ENCODE data around the gene CD33.

Gene CD33

DNA sequence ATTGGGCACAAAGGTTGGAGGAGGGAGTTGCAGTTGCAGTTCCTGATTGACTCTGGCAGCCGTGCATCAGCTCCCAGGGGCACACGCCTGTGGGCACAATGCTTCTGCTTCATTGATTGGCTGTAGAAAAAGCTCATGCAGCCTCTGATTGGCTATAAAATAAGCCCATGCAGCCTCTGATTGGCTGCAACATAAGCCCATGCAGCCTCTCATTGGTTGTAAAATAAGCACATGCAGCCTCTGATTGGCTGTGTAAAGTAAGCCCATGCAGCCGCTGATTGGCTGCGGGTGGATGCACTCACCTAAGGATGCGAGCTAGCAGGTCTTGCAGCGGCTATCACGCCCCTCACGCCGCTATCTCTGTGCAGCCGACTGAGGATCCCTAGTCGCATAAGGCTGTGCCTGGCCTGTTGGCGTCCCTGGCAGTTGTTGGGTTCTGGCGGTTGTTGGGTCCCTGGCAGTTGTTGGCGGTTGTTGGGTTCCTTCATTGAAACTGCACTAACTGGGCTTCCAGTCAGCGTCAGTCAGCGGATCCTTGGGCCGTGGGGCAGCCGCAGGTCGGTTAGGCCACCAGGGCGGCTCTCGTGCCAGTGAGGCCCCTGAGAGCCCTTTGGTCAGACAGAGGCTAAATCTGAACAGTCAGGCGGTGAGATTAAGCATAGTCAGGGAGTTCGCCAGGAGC lies 26.0 kb downstream of the CD33 start, which contains the start of gene SIGLECL1:
TSS of gene SIGLECL1 (plus strand) at position 295 of the 682 bp plus-strand sequence. CDS start 12,993 bp downstream, outside the sequence.
- TF ChIP-seq, protein P1, sequence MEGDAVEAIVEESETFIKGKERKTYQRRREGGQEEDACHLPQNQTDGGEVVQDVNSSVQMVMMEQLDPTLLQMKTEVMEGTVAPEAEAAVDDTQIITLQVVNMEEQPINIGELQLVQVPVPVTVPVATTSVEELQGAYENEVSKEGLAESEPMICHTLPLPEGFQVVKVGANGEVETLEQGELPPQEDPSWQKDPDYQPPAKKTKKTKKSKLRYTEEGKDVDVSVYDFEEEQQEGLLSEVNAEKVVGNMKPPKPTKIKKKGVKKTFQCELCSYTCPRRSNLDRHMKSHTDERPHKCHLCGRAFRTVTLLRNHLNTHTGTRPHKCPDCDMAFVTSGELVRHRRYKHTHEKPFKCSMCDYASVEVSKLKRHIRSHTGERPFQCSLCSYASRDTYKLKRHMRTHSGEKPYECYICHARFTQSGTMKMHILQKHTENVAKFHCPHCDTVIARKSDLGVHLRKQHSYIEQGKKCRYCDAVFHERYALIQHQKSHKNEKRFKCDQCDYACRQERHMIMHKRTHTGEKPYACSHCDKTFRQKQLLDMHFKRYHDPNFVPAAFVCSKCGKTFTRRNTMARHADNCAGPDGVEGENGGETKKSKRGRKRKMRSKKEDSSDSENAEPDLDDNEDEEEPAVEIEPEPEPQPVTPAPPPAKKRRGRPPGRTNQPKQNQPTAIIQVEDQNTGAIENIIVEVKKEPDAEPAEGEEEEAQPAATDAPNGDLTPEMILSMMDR (IDR thresholded peaks at IDR 0.05; ENCODE audit: insufficient read depth, missing control alignments): no peak
- no peak for FAIRE-seq

DNA sequence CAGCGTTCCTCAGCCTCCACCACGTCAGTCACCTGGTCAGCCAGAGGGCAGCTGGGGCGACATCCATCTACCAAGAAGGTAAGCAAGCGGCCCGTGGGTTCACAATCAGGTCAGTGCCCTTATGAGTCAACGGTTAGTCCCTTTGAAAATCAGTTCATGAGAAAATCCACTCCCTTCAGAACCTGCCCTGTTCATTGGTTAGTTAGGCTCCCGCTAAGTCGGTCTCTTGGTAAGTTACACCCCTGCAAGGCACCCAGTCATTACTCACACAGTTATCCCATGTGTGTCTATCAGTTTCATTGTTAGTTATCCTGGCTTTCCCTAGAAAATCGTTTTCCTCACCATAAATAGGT lies 26.6 kb downstream of the CD33 start:
- TF ChIP-seq, protein P1 (IDR thresholded peaks at IDR 0.05; ENCODE audit: insufficient read depth, missing control alignments): no peak
- DNase-seq (ENCODE audit: insufficient read length, low spot score): no peak
- FAIRE-seq: no peak

More for the DNA sequence above, 26.0 kb downstream of the CD33 start, which contains the start of gene SIGLECL1:
- DNase-seq (ENCODE audit: insufficient read length, low spot score): no peak

DNA sequence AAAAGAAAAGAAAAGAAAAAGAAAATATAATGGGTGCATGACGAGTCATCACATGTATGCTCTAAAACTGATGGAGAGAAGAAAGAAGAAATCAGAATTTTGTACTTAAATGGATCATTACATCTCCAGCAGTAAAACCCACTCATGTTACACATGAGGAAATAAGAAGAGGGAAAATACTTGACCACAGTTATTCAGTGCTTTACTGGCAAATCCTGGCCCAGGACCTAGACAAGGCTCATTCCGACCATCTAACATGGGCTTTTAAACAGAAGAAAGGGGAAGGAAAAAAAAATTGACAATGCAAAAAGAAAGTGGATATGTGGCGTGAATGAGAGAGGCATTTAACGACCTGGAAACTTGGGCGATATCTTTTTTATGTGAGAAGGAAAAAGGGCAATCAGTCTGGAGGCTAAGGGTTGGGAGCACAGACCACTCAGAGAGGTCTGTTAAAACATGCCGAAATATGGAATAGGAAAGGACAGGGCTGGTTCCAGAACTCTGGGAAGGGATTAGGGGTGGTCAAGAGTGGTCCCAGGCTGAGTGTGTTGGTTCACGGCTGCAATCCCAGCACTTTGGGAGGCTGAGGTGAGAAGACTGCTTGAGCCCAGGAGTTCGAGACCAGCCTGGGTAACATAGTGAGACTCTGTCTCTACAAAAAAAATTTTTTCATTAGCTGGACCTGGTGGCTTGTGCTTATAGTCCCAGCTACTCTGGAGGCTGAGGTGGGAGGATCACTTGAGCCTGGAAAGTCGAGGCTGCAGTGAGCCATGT lies 27.6 kb downstream of the CD33 start:
- DNase-seq (ENCODE audit: insufficient read length, low spot score) (no peak), FAIRE-seq (no peak)
- TF ChIP-seq, protein P1 (IDR thresholded peaks at IDR 0.05; ENCODE audit: insufficient read depth, missing control alignments): no peak

DNA sequence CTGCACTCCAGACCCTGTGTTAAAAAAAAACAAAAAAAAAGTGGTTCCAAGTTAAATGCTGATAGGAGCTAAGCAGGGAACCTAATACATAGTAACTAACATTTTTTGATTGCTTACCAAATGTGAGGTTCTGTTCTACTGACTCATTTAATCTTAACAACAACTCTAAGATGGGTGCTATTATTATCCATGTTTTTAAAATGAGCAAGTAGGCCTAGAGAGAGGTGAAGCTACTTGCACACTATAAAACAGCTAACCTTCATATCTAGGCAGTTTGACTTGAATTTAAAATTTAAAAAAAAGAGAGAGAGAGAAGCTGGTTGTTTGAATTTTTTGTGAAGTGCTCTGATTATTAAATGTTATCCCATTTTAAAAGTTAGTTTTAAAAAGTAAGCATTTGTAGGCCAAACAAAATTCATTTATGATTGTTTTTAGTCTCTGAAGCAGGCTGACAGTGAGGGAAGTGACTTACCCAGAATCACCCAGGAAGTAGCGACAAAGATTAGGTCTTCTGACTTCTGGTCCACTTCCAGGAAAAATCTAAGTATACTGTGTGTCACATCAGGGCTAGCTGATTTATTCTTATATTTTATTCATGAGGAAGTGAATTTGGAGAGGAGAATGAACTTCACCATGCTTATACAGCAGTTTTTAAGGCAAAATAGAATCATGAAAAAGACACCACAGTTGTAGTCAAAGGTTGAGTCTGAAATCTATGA lies 28.4 kb downstream of the CD33 start:
- TF ChIP-seq, protein P1 (IDR thresholded peaks at IDR 0.05; ENCODE audit: insufficient read depth, missing control alignments): no peak
- FAIRE-seq (no peak), DNase-seq (ENCODE audit: insufficient read length, low spot score) (no peak)

DNA sequence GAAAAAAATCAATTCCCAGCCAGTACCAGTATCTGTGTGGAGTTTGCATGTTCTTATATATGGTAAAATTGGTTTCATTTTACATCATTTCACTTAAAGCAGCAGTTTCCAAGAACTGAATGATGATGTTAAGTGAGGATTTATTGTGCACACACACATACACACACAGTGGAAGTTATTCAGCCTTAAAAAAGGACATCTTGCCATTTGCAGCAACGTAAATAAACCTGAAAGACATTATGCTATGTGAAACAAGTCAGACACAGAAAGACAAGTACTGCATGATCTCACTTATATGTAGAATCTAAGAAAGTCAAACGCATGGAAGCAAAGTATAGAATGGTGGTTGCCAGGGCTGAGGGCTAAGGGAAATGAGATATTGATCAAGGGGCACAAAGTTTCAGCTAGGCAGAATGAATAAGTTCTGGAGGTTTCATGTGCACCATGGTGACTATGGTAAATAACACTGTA lies 31.3 kb downstream of the CD33 start:
- TF ChIP-seq, protein P1 (IDR thresholded peaks at IDR 0.05; ENCODE audit: insufficient read depth, missing control alignments): no peak
- DNase-seq (ENCODE audit: insufficient read length, low spot score) (no peak), FAIRE-seq (no peak)

DNA sequence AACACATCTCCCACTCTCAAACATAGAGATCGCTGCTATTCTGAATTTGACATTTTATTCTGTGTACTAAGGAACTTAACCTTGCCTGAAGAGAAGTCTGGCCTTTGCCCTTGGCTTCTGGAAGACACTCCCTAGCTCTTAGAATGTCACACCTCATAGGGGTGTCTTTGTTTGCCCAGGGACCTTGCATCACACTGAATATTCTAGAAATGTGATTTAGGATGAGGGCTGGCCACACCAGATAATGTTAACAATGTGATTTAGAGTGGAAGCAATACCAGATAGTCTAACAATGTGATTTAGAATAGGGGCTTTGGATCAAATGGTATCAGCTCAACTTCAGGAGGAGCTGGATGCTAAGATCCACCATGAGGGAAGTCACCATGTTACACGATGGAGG lies 32.6 kb downstream of the CD33 start:
- DNase-seq (ENCODE audit: insufficient read length, low spot score) (no peak), FAIRE-seq (no peak)
- TF ChIP-seq, protein P1 (IDR thresholded peaks at IDR 0.05; ENCODE audit: insufficient read depth, missing control alignments): no peak
